Smooth muscle cell (in vitro differentiated cells): Measurements from ENCODE around the gene GAL3ST2. TPM values are rescaled to one million over a fixed set of nuclear protein-coding genes. Genes with fewer than 3 reads are reported as not detected.

Experiments
- DNase-seq: peaks from one replicate; lab custom pipeline; 2025; ENCODE audit not compliant: unreplicated experiment; lab: John Stamatoyannopoulos, UW
- H2AFZ ChIP-seq: fragments of 200-600 bp; sonication (generic); 2 replicates; pipeline ENCODE4 v1.6.0; 2016; ENCODE audit warnings: antibody characterized with exemption, low read depth, mild to moderate bottlenecking
- H3F3A ChIP-seq: fragments of 200-600 bp; sonication (generic); 2 replicates; pipeline ENCODE4 v1.6.0; 2017; ENCODE audit warnings: antibody characterized with exemption, low read depth
- H3K27ac ChIP-seq: fragments of 200-600 bp; sonication (generic); 2 replicates; pipeline ENCODE4 v1.5.1; 2016; ENCODE audit warnings: low read depth, mild to moderate bottlenecking
- H3K27me3 ChIP-seq: fragments of 200-600 bp; sonication (generic); 2 replicates; pipeline ENCODE4 v1.6.1; 2016; ENCODE audit warnings: low read depth, mild to moderate bottlenecking
- H3K36me3 ChIP-seq: fragments of 200-600 bp; sonication (generic); 2 replicates; pipeline ENCODE4 v1.5.1; 2016; ENCODE audit warnings: low read depth
- H3K4me1 ChIP-seq: fragments of 200-600 bp; sonication (generic); 2 replicates; pipeline ENCODE4 v1.5.1; 2016; ENCODE audit warnings: low read depth
- H3K4me2 ChIP-seq: fragments of 200-600 bp; sonication (generic); 2 replicates; pipeline ENCODE4 v1.6.0; 2016; ENCODE audit warnings: mild to moderate bottlenecking
- H3K4me3 ChIP-seq: fragments of 200-600 bp; sonication (generic); 2 replicates; pipeline ENCODE4 v1.5.1; 2016; ENCODE audit warnings: mild to moderate bottlenecking
- H3K79me2 ChIP-seq: fragments of 200-600 bp; sonication (generic); 2 replicates; pipeline ENCODE4 v1.6.0; 2016; ENCODE audit warnings: low read depth, mild to moderate bottlenecking
- H3K9ac ChIP-seq: fragments of 200-600 bp; sonication (generic); 2 replicates; pipeline ENCODE4 v1.6.0; 2016; ENCODE audit warnings: low read depth
- H3K9me3 ChIP-seq: fragments of 200-600 bp; sonication (generic); replicated peaks from 2 replicates; pipeline ENCODE4 v1.5.1; 2016; ENCODE audit warnings: low read depth
- H4K20me1 ChIP-seq: fragments of 200-600 bp; sonication (generic); 2 replicates; pipeline ENCODE4 v1.6.0; 2016; ENCODE audit warnings: low read depth
- WGBS: methylation state at CpG from one replicate; pipeline ENCODE4 v1.1.7; 2016; ENCODE audit warnings: low lambda C conversion rate; 5-methylcytosine and 5-hydroxymethylcytosine counted together
- polyA plus RNA-seq: library from polyadenylated mRNA; unstranded; fragments of >200 nt; fragmentation: Nextera tagmentation; extraction: Ambion mirVana; gene quantifications from 2 replicates; pipeline ENCODE4 v1.2.1, GENCODE V29; 2016
- total RNA-seq: library from RNA; depleted of rRNA; stranded (reverse); fragments of >200 nt; gene quantifications from 2 replicates; pipeline ENCODE4 v1.2.3, GENCODE V29; 2014
- TF ChIP-seq, protein P1 (sequence below): fragments of 200-600 bp; sonication (generic); IDR thresholded peaks from 2 replicates; pipeline ENCODE4 v1.5.1; 2017; ENCODE audit warnings: borderline replicate concordance, mild to moderate bottlenecking, antibody characterized with exemption; ENCODE audit not compliant: insufficient read depth, poor library complexity, severe bottlenecking

Gene GAL3ST2
- total and polyA plus RNA-seq, 2 experiments from 2014 or later, result 0.34 TPM; not detected in 1

DNA sequence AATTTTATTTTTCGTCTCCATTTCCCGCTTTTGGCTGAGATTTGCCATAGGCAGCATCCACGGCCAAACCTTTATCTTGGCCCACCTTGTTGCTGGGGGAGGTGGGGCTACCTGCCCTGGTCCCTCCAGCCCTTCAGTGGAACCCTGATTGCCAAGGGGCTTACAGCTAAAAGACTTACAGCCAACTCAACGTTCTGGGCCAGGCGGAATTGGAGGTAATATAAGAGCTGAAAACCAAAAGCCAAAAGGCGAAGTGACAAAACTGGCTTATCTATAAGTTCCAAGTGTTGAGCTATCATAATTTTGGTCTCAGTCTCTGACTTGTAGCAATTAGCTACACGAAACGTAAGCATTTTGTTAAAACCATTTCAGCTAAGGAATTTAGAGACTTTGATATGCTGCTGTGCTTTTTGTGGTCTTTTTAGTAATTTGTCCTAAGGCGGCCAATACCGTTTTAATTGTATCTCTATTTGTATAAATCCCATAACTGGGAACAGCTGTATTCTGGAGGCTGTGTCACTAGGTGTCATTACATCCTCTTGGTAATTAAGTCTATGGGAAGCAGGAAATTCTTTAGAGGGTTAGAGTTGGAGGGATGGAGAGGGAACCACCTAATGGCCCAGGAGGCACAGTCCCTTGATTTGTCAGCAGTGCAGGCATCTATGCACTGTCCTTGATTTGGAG is 58.0 kb downstream of the GAL3ST2 start:
- H3F3A ChIP-seq, result no peaks in the 10 kb centered on the region
- TF ChIP-seq, protein P1, sequence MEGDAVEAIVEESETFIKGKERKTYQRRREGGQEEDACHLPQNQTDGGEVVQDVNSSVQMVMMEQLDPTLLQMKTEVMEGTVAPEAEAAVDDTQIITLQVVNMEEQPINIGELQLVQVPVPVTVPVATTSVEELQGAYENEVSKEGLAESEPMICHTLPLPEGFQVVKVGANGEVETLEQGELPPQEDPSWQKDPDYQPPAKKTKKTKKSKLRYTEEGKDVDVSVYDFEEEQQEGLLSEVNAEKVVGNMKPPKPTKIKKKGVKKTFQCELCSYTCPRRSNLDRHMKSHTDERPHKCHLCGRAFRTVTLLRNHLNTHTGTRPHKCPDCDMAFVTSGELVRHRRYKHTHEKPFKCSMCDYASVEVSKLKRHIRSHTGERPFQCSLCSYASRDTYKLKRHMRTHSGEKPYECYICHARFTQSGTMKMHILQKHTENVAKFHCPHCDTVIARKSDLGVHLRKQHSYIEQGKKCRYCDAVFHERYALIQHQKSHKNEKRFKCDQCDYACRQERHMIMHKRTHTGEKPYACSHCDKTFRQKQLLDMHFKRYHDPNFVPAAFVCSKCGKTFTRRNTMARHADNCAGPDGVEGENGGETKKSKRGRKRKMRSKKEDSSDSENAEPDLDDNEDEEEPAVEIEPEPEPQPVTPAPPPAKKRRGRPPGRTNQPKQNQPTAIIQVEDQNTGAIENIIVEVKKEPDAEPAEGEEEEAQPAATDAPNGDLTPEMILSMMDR, result no peak
- no peak for DNase-seq
- no peaks in the 10 kb centered on the region for H4K20me1 ChIP-seq
- H3K4me3 ChIP-seq, result no peak overlapping the region
- H3K36me3 ChIP-seq, result no peaks in the 10 kb centered on the region
- no peak overlapping the region for H2AFZ ChIP-seq
- H3K4me2 ChIP-seq, result no peak overlapping the region
- H3K27me3 ChIP-seq, result peaks cover 6% of the 10 kb centered on the region
- WGBS, result 93% methylated on average over 10 of the region's 10 CpGs
- no peak overlapping the region for H3K27ac ChIP-seq
- H3K4me1 ChIP-seq, result no peaks in the 10 kb centered on the region
- no peaks in the 10 kb centered on the region for H3K79me2 ChIP-seq
- no peak overlapping the region for H3K9ac ChIP-seq
- no peaks in the 10 kb centered on the region for H3K9me3 ChIP-seq

DNA sequence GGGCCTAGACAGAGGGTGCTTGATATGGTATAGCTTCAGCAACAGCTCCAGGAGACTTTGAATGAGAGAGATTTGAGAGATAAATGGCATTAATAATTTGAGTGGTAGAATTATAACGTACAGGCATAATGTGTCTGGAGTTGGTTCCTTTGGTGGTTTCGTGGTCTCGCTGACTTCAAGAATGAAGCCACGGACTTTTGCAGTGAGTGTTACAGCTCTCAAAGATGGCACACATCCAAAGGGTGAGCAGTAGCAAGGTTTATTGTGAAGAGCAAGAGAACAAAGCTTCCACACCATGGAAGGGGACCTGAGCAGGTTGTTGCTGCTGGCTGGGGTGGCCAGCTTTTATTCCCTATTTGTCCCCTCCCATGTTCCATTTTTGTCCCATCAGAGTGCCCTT is 59.0 kb downstream of the GAL3ST2 start:
- H3K9me3 ChIP-seq, result no peaks in the 10 kb centered on the region
- H3F3A ChIP-seq, result no peaks in the 10 kb centered on the region
- H3K79me2 ChIP-seq, result no peaks in the 10 kb centered on the region
- H4K20me1 ChIP-seq, result no peaks in the 10 kb centered on the region
- H3K27me3 ChIP-seq, result peaks cover 6% of the 10 kb centered on the region
- DNase-seq, result no peak
- no peak overlapping the region for H2AFZ ChIP-seq
- H3K27ac ChIP-seq, result no peak overlapping the region
- H3K4me1 ChIP-seq, result no peaks in the 10 kb centered on the region
- no peaks in the 10 kb centered on the region for H3K36me3 ChIP-seq
- H3K9ac ChIP-seq, result no peak overlapping the region
- H3K4me2 ChIP-seq, result no peak overlapping the region
- TF ChIP-seq, protein P1, result no peak
- 90% methylated on average over 4 of the region's 4 CpGs for WGBS
- H3K4me3 ChIP-seq, result no peak overlapping the region

DNA sequence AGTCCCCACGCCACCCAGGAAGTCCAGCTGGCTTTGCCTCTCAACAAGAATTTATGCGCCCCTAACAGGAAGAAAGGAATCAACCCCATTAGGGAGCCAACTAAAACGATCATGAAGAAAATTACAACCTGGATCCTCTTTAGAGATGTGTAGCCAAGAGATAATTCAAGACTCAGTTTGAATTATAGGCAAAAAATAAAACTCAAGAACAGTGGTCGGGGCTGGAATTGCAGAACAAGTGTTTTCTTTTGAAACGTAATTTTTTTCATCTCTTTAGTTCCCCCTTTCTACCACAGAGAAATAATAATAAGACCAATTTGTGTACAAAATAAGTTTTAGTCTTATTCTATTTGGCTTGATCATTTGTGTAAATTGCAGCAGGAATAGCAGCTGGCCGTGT is 59.7 kb downstream of the GAL3ST2 start:
- DNase-seq, result no peak
- 91% methylated on average over 6 of the region's 6 CpGs for WGBS

More for the DNA sequence above, 59.7 kb downstream of the GAL3ST2 start:
- H3K9me3 ChIP-seq, result no peaks in the 10 kb centered on the region
- H3K4me3 ChIP-seq, result no peak overlapping the region
- peaks cover 6% of the 10 kb centered on the region for H3K27me3 ChIP-seq
- H3K4me1 ChIP-seq, result no peaks in the 10 kb centered on the region
- no peaks in the 10 kb centered on the region for H4K20me1 ChIP-seq
- H3K79me2 ChIP-seq, result no peaks in the 10 kb centered on the region
- no peak overlapping the region for H3K4me2 ChIP-seq
- TF ChIP-seq, protein P1, result no peak
- H3K36me3 ChIP-seq, result no peaks in the 10 kb centered on the region
- H3K27ac ChIP-seq, result no peak overlapping the region
- no peak overlapping the region for H2AFZ ChIP-seq
- H3K9ac ChIP-seq, result no peak overlapping the region
- H3F3A ChIP-seq, result no peaks in the 10 kb centered on the region
